GM19240 (cell line): ENCODE results near the gene ATRAID.
"Not testable (repeated sequence)": the region's sequence is repeated elsewhere in the genome, so short reads cannot be mapped to it uniquely, and the experiment has no call there.

Experiments used
- DNase-seq: peaks from one replicate; pipeline ENCODE4 v3.0.0; 2011; ENCODE audit warnings: low spot score; ENCODE audit not compliant: insufficient read length

The ATRAID gene, protein sequence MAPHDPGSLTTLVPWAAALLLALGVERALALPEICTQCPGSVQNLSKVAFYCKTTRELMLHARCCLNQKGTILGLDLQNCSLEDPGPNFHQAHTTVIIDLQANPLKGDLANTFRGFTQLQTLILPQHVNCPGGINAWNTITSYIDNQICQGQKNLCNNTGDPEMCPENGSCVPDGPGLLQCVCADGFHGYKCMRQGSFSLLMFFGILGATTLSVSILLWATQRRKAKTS

DNA sequence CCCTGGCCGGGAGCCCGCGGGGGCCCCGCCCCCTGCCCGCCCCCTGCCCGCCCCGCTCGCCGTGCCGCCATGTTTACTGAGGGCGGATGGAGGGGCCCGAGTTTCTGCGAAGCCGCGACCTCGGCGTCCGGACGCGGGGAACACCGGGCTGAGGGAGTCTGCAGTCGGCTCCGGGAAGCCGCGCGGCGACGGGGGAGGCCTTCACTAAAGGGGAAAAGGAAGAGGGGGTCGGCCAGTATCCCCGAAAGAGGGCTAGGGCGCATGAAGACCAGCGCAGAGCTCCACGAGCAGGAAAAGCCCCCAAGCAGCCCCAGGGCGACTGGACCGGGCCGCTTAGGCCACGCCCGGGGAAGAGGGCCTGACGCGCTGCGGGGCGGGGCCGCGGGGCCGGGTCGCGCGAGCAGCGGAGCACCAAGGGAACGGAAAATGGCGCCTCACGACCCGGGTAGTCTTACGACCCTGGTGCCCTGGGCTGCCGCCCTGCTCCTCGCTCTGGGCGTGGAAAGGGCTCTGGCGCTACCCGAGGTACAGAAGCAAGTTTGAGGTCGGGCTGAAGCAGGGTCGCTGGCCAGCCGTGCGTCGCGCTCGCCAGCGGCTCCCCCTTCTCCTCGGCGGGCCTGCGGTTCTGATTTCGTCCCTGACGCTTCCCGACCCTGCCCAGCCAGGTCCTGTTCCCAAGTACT, at the start of gene ATRAID, which contains the start of gene SLC5A6:
TSS of gene ATRAID (plus strand) at position 99 of the 683 bp plus-strand sequence. CDS start at position 427, 328 bp downstream.
TSS of gene SLC5A6 (minus strand) at position 326 of the 683 bp plus-strand sequence. CDS start 4,618 bp downstream, outside the sequence.
- peak; percentile 94 for DNase-seq

DNA sequence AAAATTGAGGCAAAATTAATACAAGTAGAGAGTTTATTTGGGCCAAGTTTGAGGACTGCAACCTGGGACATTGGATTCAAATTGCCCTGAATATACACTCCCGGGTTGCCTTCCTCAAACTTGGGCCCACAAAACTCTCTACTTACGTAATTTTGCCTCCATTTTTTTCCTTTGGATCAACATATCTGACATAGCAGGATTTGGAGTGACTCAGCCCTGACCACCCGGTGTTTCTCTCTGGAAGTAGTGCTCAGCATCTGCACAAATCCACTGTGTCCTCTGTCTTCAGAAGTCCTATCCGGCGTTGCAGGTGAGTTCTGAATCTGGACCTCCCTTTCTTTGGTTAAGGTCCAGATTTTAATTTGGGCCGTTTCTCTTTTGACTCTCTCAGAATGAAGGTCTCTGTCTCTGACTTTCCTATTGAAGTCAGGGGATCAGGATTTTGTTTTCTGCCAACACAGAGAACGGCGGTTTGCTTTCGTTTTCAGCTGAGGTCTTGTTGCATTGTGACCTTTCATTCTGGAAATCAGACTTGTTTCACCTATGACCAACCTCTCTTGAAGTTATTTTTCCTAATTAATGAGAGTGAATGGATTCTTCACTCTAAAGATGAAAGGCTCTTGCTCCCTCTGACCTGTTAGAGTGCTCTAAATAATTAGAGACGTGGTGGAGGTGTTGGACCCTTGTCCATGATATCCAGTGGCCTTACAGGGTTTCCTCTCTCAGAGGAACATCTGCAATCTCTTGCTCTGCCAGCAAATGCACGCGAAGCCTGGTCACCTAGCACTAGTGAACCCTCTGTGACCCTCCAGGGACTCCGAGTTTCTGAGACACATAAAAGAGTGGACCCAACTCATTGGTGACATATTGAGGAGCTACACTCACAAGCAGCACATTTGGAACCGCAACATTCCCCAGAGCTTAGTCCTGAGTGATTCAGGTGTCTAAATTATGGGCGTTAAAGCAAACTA, 49.4 kb upstream of the ATRAID start:
- DNase-seq = no peak

DNA sequence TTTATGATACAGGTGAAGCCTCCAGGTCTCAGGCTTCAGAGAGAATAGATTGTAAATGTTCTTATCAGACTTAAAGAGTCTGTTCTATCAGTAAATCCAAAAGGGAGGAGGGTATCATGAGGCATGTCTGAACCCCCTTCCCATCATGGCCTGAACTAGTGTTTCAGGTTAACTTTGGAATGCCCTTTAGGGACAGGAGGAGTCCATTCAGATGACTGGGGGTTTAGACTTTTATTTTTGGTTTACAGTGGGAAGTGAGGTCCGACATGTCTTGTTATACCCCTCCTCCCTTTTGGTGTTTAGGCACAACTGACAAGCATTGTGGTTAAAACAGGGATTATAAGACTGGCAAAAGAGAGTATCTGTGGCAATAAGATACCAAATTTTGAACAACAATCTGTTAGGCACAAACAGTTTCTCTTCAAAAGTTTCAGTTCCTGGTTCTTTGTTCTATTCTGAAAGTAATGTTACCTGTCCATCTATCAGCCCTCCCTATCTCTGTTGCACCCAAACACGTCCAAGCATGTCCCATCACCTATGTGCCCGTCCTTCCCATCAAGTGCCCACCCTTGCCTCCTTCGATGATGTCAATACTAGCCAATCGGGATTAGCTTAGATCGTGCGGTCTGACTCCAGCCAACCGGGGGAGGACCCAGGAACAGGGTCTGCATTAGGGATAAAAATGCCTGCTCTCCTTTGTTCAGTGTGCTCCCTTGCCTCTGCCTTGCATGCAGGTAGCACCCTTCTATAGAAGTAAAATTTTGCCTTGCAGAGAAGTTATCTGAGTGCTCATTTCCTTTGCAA, 46.7 kb upstream of the ATRAID start:
- no peak for DNase-seq

DNA sequence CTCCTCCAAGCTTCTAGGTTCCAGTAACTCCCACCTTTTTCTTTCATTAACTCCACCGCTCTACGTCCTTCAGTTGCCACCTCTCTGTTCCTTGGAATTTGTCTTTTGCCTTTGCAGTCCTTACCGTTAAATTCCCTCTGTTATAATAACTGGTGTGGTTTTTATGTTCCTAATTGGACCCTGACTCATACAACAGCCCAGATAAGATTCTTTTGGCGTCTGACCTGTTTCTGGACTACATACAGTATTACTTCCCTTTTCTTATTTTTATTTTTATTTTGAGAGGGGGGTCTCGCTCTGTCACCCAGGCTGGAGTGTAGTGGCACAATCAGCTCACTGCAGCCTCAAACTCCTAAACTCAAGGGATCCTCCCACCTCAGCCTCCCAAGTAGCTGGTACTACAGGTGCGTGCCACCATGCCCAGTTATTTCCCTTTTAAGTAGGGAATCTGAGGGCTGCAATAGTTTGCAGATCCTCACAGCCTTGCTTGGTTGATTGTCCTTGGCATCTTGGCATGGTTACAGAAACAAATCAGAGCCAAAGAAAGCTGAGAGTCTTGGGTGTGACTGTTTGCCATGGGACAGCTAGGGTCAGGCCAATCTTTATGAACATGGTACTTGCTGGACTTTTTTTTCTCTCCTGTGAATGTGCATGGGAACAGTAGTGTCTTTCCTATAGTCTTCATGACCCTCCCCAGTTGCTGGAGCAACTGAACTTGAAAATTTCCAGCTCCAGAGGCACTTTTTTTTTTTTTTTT, 41.1 kb upstream of the ATRAID start:
- no peak for DNase-seq

DNA sequence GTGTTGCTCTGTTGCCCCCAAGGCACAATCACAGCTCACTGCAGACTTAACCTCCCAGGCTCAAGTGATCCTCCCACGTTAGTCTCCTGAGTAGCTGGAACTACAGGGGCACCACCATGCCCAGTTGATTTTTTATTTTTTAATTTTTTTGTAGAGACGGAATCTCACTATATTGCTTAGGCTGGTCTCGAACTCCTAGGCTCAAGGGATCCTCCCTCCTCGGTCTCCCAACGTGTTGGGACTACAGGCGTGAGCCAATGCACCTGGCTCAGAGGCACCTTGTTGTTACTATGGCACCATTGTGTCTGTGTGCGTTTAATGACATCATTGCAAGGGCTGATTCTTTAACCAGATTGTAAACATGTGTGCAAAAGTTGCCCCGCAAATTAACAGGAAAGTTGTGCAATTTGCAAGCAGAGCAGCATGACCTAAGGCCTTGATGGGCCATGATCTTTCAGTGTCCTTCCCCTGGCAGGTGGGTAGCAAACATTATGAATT, 40.4 kb upstream of the ATRAID start:
- no peak for DNase-seq

DNA sequence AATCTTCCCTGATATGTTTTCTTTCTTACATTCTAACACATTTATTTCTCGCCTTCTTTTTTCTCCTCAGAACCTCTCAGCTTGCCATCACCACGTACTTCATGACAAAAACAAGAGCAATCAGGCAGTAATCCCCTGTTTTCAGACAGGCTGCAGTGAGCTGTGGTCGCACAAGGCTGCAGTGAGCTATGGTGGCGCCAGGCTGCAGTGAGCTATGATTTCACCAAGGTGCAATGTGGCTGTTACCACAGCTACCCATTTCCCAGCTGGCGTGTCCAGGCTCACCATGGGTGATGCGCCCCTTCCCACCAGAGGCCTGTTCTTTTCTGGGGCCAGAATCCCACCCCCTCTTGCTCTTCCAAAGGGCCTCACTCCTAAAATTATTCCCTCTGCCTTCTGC, 37.2 kb upstream of the ATRAID start:
- no peak for DNase-seq

DNA sequence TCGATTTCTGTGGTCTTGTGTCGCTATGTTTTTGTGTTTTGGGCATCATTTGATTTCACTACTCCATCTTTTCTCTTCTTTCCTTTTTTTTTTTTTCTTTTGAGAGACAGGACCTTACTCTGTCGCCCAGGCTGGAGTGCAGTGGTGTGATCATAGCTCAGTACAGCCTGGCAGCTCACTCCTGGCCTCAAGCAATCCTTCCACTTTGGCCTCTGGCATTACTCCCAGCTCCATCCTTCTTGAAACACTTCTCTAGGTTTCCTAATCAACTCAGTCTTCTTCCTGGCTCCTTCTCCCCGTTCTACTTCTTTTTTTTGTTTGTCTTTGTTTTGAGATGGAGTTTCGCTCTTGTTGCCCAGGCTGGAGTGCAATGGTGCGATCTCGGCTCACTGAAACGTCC, 36.5 kb upstream of the ATRAID start:
- DNase-seq = no peak

DNA sequence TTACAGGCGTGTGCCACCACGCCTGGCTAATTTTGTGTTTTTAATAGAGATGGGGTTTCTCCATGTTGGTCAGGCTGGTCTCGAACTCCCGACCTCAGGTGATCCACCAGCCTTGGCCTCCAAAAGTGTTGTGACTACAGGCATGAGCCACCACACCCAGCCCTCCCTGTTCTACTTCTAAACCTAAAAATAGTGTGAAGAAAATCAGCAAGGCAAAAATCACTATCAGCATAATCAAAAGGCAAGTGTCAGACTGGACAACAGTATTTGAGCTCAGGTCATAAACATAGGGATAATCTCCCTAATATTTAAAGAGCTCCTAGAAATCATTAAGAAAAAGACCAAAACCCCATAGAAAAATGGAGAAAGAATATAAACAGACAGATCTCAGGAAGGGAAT, 36.1 kb upstream of the ATRAID start:
- DNase-seq = not testable (repeated sequence)

DNA sequence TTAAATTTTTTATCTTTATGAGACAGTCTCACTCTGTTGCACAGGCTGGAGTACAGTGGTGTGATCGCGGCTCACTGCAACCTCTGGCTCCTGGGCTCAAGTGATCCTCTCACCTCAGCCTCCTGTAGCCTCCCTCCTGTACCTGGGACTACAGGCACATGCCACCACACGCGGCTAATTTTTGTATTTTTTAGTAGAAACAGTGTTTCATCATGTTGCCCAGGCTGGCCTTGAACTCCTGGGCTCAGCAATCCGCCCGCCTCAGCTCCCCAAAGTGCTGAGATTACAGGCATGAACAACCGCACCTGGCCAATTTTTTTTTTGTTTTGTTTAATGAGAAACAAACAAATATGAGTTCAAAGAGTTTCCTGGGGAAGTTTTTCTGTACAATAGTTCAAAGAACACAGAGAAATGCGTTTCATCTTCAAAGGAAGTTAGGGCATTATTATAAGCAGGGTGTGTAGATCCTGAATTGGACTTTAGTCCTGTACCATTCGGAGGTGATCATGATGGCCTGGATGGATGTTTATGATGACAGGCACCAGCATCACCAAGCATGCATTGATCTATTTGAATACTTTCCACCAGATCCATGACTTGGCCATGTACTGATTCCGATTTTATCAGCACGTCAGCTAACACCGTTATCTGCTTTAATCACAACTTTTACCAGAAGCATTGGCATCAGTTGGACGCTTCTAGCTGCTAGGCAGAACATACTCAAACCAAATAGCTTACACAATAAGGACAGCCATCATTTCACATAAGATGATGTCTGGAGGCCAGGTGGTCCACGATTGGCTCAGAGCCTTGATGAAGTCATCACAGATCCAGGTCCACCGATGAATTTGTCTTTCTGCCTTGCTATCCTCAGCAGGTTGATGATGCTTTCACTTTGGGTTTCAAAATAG, 34.1 kb upstream of the ATRAID start:
- DNase-seq = no peak

DNA sequence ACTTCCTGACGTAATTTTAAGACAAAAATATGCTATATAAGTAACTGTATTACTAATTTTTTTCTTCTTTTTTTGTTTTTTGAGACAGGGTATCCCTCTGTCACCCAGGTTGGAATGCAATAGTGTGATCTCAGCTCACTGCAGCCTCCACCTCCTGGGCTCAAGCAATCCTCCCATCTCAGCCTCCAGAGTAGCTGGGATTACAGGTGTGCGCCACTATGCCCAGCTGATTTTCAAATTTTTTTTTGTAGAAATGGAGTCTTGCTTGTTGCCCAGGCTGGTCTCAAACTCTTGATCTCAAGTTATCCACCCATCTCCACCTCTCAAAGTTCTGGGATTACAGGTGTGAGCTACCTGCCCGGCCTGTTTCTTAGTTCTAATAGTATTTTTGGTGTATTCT, 33.4 kb upstream of the ATRAID start:
- DNase-seq = no peak

DNA sequence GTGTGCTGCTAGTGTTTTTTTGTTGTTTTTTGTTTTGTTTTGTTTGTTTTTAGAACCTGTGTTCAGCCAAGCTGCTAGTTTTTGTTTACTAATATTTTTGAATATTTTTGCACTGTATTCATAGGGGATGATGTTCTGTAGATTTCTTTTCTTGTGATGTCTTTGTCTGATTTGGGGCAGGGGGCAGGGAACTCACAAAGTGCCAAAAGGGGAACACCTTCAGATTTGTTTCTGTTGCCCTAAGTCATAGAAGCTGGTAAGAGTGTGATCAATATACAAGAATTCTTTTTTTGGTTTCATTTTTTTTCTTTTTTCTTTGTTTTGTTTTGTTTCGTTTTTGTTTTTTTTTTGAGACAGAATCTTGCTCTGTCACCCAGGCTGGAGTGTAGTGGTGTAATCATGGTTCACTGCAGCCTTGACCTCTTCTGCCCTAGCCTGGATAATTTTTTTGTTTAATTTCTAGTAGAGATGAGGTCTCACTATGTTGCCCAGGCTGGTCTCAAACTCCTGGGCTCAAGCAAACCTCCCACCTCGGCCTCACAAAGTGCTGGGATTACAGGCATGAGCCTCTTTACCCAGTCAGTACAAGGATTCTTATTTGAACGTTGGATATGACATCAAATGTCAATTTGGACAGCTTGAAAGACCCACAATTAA, 32.4 kb upstream of the ATRAID start:
- no peak for DNase-seq

DNA sequence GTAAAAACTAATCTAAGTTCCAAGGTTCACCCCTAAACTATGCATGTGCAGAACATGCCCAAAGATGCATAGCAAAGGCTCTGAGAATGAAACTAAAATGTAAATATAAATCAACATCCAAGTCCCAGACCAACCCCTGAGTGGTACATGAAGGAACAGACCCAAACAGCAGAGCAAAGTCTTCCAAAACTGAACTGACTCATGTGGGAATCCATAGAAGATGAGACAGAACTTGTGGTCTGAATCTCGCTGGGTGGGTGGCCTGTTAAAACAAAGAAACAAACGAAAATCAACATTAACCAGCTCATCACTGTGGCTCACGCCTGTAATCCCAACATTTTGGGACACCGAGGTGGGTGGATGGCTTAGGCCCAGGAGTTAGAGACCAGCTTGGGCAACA, 29.5 kb upstream of the ATRAID start:
- no peak for DNase-seq

DNA sequence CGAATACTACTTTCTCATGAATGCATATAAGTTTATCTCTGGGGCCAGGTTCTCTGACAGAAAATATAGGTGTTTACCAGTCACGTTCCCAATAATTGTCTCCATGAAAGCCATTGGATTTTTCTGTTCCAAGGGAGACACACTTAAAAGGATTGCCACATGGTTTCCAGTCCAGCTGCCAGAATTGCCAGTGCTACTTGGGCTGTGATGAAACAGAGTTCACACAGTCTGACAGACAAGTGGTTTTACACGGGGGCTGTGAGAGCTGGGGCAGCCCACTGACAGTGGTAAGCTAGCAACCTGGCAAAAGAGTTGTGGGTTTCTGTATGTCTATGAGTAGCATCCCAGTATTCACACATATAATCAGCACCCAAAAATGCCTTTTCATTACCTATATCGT, 27.7 kb upstream of the ATRAID start:
- no peak for DNase-seq

DNA sequence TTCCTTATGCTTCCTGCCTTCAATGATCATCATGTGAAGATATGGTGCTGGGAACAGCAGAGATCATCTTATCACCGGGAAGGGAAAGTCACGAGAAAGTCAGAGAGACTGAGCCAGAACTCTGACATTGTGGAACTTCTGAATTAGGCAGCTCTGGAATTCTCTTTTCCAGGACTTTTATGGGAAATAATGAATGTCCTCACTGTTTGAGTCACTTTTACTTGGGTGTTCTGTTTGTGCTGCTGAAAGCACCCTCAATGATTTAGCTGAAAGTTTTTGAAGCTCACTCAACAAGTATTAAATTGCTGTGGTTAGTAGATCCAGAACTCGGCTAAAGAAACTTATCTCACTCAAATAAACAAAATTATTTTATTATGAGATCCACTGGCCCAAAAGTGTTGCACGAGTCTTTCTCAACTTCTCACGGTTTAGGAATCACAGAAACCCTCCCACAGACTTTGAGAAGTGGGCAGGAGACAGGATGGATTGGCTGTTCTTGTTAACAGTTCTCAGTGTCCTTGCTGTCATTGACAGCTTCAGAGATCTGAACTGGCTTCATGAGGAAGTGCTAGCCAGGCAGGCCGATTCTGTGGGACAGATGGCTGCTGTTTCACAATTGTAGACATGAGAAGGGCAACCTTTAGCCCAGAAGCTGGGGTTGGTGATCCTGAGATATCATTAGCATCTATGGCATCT, 26.4 kb upstream of the ATRAID start:
- no peak for DNase-seq

DNA sequence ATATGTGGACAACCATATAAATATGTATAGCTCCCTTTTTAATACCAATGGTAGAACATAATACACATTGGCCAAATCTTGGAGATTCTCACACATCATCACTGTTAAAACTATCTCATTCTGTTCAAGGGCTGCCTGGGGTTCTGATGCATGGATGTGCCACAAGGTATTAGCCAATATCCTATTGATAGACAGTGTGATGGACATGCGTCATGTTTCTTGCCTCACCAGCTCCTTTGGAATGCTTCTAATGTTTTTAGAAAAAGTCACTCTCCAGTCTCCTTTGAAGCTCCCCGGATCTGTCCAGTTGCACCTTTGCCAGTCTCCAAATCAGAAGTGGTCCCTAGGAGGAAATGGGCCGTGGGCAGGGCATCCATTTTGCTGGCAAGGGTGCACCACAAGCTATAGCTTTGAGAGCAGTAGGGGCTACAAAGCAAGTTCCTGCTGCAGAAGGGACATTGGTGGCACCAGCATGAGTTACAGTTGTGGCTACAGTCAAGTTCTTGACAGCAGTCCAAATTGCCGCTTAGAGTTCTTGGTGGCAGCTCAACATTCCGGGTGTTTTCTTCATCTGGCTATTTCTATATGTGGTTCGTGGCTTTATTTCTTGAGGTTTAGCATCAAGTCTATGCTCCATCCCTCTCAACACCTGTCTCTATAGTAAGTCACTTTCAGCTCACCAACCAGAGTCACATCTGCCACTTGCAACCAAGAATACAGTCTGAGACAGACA, 25.1 kb upstream of the ATRAID start:
- DNase-seq = no peak

DNA sequence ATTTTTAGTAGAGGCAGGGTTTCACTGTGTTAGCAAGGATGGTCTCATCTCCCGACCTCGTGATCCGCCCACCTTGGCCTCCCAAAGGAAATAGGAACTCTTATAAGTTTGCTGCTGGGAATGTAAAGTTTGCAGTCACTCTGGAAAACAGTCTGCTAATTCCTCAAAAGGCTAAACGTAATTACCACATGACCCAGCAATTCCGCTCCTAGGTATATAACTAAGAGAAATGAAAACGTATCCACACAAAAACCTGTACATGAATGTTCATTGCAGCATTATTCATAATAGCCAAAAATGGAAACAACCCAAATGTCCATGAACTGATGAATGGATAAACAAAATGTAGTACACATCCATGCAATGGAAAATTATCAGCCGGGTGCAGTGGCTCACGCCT, 21.9 kb upstream of the ATRAID start:
- DNase-seq = no peak

DNA sequence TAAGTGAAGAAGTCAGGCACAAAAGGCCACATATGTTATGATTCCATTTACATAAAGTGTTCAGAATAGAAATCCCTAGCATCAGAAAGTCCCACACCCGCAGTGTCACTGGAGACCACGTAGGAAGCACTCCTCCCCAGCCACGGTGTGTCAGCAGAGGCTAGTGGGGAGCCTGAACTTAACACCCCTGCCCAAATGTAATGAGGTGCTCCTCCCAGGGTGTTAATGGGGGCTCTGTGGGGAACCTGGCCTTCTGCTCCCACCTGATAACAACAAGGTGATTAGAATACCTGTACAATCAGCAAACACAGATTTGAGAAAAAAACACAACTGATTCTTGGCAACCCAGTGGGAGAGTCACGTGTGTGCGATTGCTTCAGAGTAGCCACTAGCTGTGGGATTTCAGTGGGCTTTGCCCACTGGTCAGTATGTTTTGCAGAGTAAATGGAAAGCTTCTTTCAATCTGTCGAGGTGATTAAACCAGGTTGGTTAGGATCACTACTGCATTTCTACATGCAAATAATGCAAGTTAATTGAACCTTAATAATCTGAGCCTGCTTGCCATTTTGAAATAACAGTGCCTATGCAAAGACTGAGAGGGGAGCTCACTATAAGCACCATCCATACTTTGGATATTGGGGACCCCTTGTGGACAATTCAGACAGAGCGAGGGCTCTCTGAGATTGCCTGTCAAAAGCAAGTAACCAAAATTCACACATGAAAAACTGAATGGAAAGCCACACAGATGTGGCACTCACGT, 20.6 kb upstream of the ATRAID start:
- DNase-seq = no peak
